HepG2 (cell line): ENCODE results near the gene DYNC2I2. TPM values are rescaled to one million over a fixed set of nuclear protein-coding genes. Genes with fewer than 3 reads are reported as not detected.
A peak's percentile ranks its signal among the peaks of the same experiment; 100 is the strongest.

ENCODE experiments used
- ARID2 ChIP-seq: sonication (generic); formaldehyde crosslinking; IDR thresholded peaks from 2 replicates; pipeline ENCODE4 v1.8.1; 2022; ENCODE audit warnings: mild to moderate bottlenecking, missing genetic modification reagents, borderline replicate concordance
- ATM ChIP-seq: fragments of 450-650 bp; IDR thresholded peaks from 2 replicates; pipeline ENCODE4 v1.7.1; 2017; ENCODE audit warnings: mild to moderate bottlenecking, borderline replicate concordance
- BRD4 ChIP-seq: sonication (generic); formaldehyde crosslinking; IDR thresholded peaks from 2 replicates; pipeline ENCODE4 v1.4.0; 2020; ENCODE audit warnings: missing genetic modification reagents
- GABPB1 ChIP-seq: IDR thresholded peaks from 2 replicates; pipeline ENCODE4 v1.6.1; 2016; ENCODE audit warnings: mild to moderate bottlenecking, missing genetic modification reagents, moderate library complexity, missing compliant biosample characterization
- HNRNPK ChIP-seq: fragments of 200-400 bp; formaldehyde crosslinking; IDR thresholded peaks from 2 replicates; pipeline ENCODE4 v1.6.1; 2018; ENCODE audit warnings: low read length, low read depth, moderate library complexity, mild to moderate bottlenecking; ENCODE audit not compliant: poor library complexity, severe bottlenecking
- HNRNPL ChIP-seq: fragments of 200-400 bp; formaldehyde crosslinking; IDR thresholded peaks from 2 replicates; pipeline ENCODE4 v1.6.1; 2017; ENCODE audit warnings: mild to moderate bottlenecking, low read depth, low read length
- HNRNPLL ChIP-seq: fragments of 200-400 bp; formaldehyde crosslinking; IDR thresholded peaks from 2 replicates; pipeline ENCODE4 v1.6.1; 2017; ENCODE audit warnings: mild to moderate bottlenecking, low read depth, low read length; ENCODE audit not compliant: poor library complexity, severe bottlenecking
- NR1H2 ChIP-seq: sonication (generic); formaldehyde crosslinking; IDR thresholded peaks from 2 replicates; pipeline ENCODE4 v1.8.1; 2022; ENCODE audit warnings: low read depth, missing genetic modification reagents, borderline replicate concordance
- SMARCE1 ChIP-seq: fragments of 450-650 bp; IDR thresholded peaks from 2 replicates; pipeline ENCODE4 v1.6.1; 2017; ENCODE audit warnings: borderline replicate concordance
- ZNF780A ChIP-seq: sonication (generic); formaldehyde crosslinking; IDR thresholded peaks from 2 replicates; pipeline ENCODE4 v1.8.0; 2022; ENCODE audit warnings: mild to moderate bottlenecking, missing genetic modification reagents, moderate library complexity
- polyA plus RNA-seq, 8 experiments: library from polyadenylated mRNA; depleted of rRNA in 3 of 8; stranded (reverse) in 7 of 8; unstranded in 1 of 8; fragments of >200 nt; fragmentation: Illumina TruSeq in 4 of 8; extraction: Trizol in 4 of 8; gene quantifications; 2 replicates each; pipeline versions ENCODE4 v1.2.1 to v1.2.3, GENCODE V29; 2011 to 2016; ENCODE audit warnings: low read depth in 4 of 8, missing spikeins in 1 of 8, mixed read lengths in 1 of 8; ENCODE audit not compliant: insufficient read depth in 1 of 8
- total RNA-seq, 5 experiments: library from RNA; depleted of rRNA; stranded (reverse); fragments of >200 nt; fragmentation: Illumina TruSeq; extraction: Trizol; gene quantifications; 2 replicates each; pipeline ENCODE4 v1.2.3, GENCODE V29; 2016; ENCODE audit warnings: low read depth in 1 of 5
- TF ChIP-seq, protein P1 (sequence below): sonication (generic); formaldehyde crosslinking; IDR thresholded peaks from 2 replicates; pipeline ENCODE4 v1.8.1; 2023; ENCODE audit warnings: mild to moderate bottlenecking, missing genetic modification reagents
- TF ChIP-seq, protein P2 (sequence below): sonication (generic); formaldehyde crosslinking; IDR thresholded peaks from 2 replicates; pipeline ENCODE4 v1.4.0; 2020; ENCODE audit warnings: missing genetic modification reagents
- TF ChIP-seq, protein P3 (sequence below): sonication (generic); formaldehyde crosslinking; IDR thresholded peaks from 2 replicates; pipeline ENCODE4 v1.4.0; 2020; ENCODE audit warnings: mild to moderate bottlenecking, missing genetic modification reagents
- TF ChIP-seq, protein P4 (sequence below): sonication (generic); formaldehyde crosslinking; IDR thresholded peaks from 2 replicates; pipeline ENCODE4 v1.5.1; 2020; ENCODE audit warnings: missing genetic modification reagents, mild to moderate bottlenecking, borderline replicate concordance

DYNC2I2 gene
- total and polyA plus RNA-seq, 2 of the 13 experiments (the other 11 are each of a cell fraction or from before 2014, with no cell fraction given) = 13.7 to 40.2 TPM

DNA sequence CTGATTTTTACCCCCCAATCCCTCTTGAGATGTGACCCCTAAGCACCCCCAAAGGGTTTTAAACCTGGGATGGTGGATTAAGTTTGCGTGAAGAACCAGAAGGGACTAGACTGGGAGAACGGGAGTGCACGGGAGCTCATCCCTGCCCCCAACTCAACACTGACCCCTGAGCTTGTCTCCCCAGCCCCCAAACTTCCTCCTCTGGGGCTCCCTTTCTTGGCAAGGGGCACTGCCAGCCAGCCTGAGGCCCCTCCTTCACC lies 27.3 kb upstream of the DYNC2I2 start (continued):
- TF ChIP-seq NR1H2 (CRISPR knock-in tag) = no peak
- TF ChIP-seq SMARCE1 = no peak
- TF ChIP-seq ZNF780A (CRISPR knock-in tag) = no peak
- 0 out of 2 replicates have a peak, but pooled peaks have one; percentile 49 for TF ChIP-seq ARID2 (CRISPR knock-in tag)
- 0 out of 2 replicates have a peak, but pooled peaks have one; percentile 2 for TF ChIP-seq BRD4 (CRISPR knock-in tag)
- TF ChIP-seq, protein P1, sequence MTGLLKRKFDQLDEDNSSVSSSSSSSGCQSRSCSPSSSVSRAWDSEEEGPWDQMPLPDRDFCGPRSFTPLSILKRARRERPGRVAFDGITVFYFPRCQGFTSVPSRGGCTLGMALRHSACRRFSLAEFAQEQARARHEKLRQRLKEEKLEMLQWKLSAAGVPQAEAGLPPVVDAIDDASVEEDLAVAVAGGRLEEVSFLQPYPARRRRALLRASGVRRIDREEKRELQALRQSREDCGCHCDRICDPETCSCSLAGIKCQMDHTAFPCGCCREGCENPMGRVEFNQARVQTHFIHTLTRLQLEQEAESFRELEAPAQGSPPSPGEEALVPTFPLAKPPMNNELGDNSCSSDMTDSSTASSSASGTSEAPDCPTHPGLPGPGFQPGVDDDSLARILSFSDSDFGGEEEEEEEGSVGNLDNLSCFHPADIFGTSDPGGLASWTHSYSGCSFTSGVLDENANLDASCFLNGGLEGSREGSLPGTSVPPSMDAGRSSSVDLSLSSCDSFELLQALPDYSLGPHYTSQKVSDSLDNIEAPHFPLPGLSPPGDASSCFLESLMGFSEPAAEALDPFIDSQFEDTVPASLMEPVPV = peak; percentile 14; the same call in 1 of the 2 replicates
- TF ChIP-seq, protein P2, sequence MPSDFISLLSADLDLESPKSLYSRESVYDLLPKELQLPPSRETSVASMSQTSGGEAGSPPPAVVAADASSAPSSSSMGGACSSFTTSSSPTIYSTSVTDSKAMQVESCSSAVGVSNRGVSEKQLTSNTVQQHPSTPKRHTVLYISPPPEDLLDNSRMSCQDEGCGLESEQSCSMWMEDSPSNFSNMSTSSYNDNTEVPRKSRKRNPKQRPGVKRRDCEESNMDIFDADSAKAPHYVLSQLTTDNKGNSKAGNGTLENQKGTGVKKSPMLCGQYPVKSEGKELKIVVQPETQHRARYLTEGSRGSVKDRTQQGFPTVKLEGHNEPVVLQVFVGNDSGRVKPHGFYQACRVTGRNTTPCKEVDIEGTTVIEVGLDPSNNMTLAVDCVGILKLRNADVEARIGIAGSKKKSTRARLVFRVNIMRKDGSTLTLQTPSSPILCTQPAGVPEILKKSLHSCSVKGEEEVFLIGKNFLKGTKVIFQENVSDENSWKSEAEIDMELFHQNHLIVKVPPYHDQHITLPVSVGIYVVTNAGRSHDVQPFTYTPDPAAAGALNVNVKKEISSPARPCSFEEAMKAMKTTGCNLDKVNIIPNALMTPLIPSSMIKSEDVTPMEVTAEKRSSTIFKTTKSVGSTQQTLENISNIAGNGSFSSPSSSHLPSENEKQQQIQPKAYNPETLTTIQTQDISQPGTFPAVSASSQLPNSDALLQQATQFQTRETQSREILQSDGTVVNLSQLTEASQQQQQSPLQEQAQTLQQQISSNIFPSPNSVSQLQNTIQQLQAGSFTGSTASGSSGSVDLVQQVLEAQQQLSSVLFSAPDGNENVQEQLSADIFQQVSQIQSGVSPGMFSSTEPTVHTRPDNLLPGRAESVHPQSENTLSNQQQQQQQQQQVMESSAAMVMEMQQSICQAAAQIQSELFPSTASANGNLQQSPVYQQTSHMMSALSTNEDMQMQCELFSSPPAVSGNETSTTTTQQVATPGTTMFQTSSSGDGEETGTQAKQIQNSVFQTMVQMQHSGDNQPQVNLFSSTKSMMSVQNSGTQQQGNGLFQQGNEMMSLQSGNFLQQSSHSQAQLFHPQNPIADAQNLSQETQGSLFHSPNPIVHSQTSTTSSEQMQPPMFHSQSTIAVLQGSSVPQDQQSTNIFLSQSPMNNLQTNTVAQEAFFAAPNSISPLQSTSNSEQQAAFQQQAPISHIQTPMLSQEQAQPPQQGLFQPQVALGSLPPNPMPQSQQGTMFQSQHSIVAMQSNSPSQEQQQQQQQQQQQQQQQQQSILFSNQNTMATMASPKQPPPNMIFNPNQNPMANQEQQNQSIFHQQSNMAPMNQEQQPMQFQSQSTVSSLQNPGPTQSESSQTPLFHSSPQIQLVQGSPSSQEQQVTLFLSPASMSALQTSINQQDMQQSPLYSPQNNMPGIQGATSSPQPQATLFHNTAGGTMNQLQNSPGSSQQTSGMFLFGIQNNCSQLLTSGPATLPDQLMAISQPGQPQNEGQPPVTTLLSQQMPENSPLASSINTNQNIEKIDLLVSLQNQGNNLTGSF (CRISPR knock-in tag) = no peak
- no peak for TF ChIP-seq HNRNPLL
- peak; percentile 79; the same call in 1 of the 2 replicates for TF ChIP-seq HNRNPL
- no peak for TF ChIP-seq ATM
- TF ChIP-seq, protein P3, sequence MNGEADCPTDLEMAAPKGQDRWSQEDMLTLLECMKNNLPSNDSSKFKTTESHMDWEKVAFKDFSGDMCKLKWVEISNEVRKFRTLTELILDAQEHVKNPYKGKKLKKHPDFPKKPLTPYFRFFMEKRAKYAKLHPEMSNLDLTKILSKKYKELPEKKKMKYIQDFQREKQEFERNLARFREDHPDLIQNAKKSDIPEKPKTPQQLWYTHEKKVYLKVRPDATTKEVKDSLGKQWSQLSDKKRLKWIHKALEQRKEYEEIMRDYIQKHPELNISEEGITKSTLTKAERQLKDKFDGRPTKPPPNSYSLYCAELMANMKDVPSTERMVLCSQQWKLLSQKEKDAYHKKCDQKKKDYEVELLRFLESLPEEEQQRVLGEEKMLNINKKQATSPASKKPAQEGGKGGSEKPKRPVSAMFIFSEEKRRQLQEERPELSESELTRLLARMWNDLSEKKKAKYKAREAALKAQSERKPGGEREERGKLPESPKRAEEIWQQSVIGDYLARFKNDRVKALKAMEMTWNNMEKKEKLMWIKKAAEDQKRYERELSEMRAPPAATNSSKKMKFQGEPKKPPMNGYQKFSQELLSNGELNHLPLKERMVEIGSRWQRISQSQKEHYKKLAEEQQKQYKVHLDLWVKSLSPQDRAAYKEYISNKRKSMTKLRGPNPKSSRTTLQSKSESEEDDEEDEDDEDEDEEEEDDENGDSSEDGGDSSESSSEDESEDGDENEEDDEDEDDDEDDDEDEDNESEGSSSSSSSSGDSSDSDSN (CRISPR knock-in tag) = 0 out of 2 replicates have a peak, but pooled peaks have one; percentile 8
- TF ChIP-seq, protein P4, sequence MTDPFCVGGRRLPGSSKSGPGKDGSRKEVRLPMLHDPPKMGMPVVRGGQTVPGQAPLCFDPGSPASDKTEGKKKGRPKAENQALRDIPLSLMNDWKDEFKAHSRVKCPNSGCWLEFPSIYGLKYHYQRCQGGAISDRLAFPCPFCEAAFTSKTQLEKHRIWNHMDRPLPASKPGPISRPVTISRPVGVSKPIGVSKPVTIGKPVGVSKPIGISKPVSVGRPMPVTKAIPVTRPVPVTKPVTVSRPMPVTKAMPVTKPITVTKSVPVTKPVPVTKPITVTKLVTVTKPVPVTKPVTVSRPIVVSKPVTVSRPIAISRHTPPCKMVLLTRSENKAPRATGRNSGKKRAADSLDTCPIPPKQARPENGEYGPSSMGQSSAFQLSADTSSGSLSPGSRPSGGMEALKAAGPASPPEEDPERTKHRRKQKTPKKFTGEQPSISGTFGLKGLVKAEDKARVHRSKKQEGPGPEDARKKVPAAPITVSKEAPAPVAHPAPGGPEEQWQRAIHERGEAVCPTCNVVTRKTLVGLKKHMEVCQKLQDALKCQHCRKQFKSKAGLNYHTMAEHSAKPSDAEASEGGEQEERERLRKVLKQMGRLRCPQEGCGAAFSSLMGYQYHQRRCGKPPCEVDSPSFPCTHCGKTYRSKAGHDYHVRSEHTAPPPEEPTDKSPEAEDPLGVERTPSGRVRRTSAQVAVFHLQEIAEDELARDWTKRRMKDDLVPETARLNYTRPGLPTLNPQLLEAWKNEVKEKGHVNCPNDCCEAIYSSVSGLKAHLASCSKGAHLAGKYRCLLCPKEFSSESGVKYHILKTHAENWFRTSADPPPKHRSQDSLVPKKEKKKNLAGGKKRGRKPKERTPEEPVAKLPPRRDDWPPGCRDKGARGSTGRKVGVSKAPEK (CRISPR knock-in tag) = no peak
- no peak for TF ChIP-seq GABPB1 (CRISPR knock-in tag)
- no peak for TF ChIP-seq HNRNPK
